WTC11 (cell line): Measurements from ENCODE around the gene FRS2. TPM values are rescaled to one million over a fixed set of nuclear protein-coding genes. Genes with fewer than 3 reads are reported as not detected.

ENCODE experiments used
- ATAC-seq: fragments of 200-7000 bp; cut with Tn5 transposase; 2 replicates; pipeline ENCODE4 v1.10.0; 2021; ENCODE audit warnings: mild to moderate bottlenecking, moderate library complexity
- CTCF ChIA-PET: fragments of 300-600 bp; sonication (Branson Sonifier 250); formaldehyde crosslinking; loops from one replicate; lab custom pipeline; 2021; ENCODE audit warnings: antibody characterized with exemption; lab: Charles Lee
- POLR2A ChIA-PET: fragments of 350-600 bp; sonication (Branson Sonifier 250); formaldehyde crosslinking; loops from one replicate; lab custom pipeline; 2021; ENCODE audit warnings: antibody characterized with exemption; lab: Charles Lee
- DNase-seq: peaks from one replicate; pipeline ENCODE4 v3.0.0; 2021; ENCODE audit warnings: low spot score
- H3K27ac Mint-ChIP-seq: 2 replicates; pipeline ENCODE4 v1.8.0; 2021; ENCODE audit warnings: mixed read lengths
- H3K27me3 Mint-ChIP-seq: 2 replicates; pipeline ENCODE4 v1.8.0; 2021; ENCODE audit warnings: low read depth, mild to moderate bottlenecking, moderate library complexity, mixed read lengths
- H3K36me3 Mint-ChIP-seq: 2 replicates; pipeline ENCODE4 v1.8.0; 2021; ENCODE audit warnings: mixed read lengths
- H3K4me1 Mint-ChIP-seq: 2 replicates; pipeline ENCODE4 v1.8.0; 2022; ENCODE audit warnings: mixed read lengths
- H3K4me3 Mint-ChIP-seq: 2 replicates; pipeline ENCODE4 v1.8.0; 2021; ENCODE audit warnings: mild to moderate bottlenecking, moderate library complexity, mixed read lengths
- H3K9me3 Mint-ChIP-seq: 2 replicates; pipeline ENCODE4 v1.8.0; 2021; ENCODE audit warnings: mixed read lengths
- ATF1 ChIP-seq: sonication (generic); formaldehyde crosslinking; IDR thresholded peaks from 2 replicates; pipeline ENCODE4 v1.8.1; 2023; ENCODE audit warnings: mild to moderate bottlenecking, moderate library complexity, missing genetic modification reagents
- CREB1 ChIP-seq: sonication (generic); formaldehyde crosslinking; IDR thresholded peaks from 2 replicates; pipeline ENCODE4 v1.8.0; 2023; ENCODE audit warnings: mild to moderate bottlenecking, missing genetic modification reagents
- CREM ChIP-seq: sonication (generic); formaldehyde crosslinking; IDR thresholded peaks from 2 replicates; pipeline ENCODE4 v1.8.1; 2022; ENCODE audit warnings: mild to moderate bottlenecking, missing genetic modification reagents, moderate library complexity
- ETV6 ChIP-seq: sonication (generic); formaldehyde crosslinking; IDR thresholded peaks from 2 replicates; pipeline ENCODE4 v1.8.1; 2022; ENCODE audit warnings: mild to moderate bottlenecking, missing genetic modification reagents
- FOXK1 ChIP-seq: sonication (generic); formaldehyde crosslinking; IDR thresholded peaks from 2 replicates; pipeline ENCODE4 v1.8.0; 2022; ENCODE audit warnings: mild to moderate bottlenecking, moderate library complexity, missing genetic modification reagents
- FOXP4 ChIP-seq: sonication (generic); formaldehyde crosslinking; IDR thresholded peaks from 2 replicates; pipeline ENCODE4 v1.8.0; 2022; ENCODE audit warnings: mild to moderate bottlenecking, missing genetic modification reagents
- GRHL2 ChIP-seq: fragments of 250-450 bp; sonication (Bioruptor Pico); IDR thresholded peaks from 2 replicates; pipeline ENCODE4 v1.8.0; 2022; ENCODE audit warnings: mild to moderate bottlenecking, moderate library complexity; ENCODE audit not compliant: insufficient replicate concordance, severe bottlenecking
- IRF2 ChIP-seq: sonication (generic); formaldehyde crosslinking; IDR thresholded peaks from 2 replicates; pipeline ENCODE4 v1.8.0; 2022; ENCODE audit warnings: low read depth, missing genetic modification reagents, borderline replicate concordance
- NFE2L1 ChIP-seq: sonication (generic); formaldehyde crosslinking; IDR thresholded peaks from 2 replicates; pipeline ENCODE4 v1.8.1; 2023; ENCODE audit warnings: missing genetic modification reagents
- NR3C1 ChIP-seq: sonication (generic); formaldehyde crosslinking; conservative IDR thresholded peaks from 2 replicates; pipeline ENCODE4 v1.8.1; 2023; ENCODE audit warnings: low read depth, mild to moderate bottlenecking, missing genetic modification reagents
- OVOL2 ChIP-seq: fragments of 250-450 bp; sonication (Bioruptor Pico); IDR thresholded peaks from 2 replicates; pipeline ENCODE4 v1.9.0; 2021; ENCODE audit warnings: mild to moderate bottlenecking, borderline replicate concordance
- PREB ChIP-seq: sonication (generic); formaldehyde crosslinking; IDR thresholded peaks from 2 replicates; pipeline ENCODE4 v1.8.1; 2022; ENCODE audit warnings: mild to moderate bottlenecking, missing genetic modification reagents, moderate library complexity, borderline replicate concordance
- PRRX2 ChIP-seq: fragments of 250-450 bp; sonication (Bioruptor Pico); IDR thresholded peaks from 2 replicates; pipeline ENCODE4 v1.8.0; 2021; ENCODE audit warnings: mild to moderate bottlenecking
- SP1 ChIP-seq: sonication (generic); formaldehyde crosslinking; conservative IDR thresholded peaks from 2 replicates; pipeline ENCODE4 v1.8.1; 2022; ENCODE audit warnings: missing genetic modification reagents
- ZBTB21 ChIP-seq: sonication (generic); formaldehyde crosslinking; IDR thresholded peaks from 2 replicates; pipeline ENCODE4 v1.8.1; 2023; ENCODE audit warnings: mild to moderate bottlenecking, missing genetic modification reagents, borderline replicate concordance
- ZNF121 ChIP-seq: sonication (generic); formaldehyde crosslinking; IDR thresholded peaks from 2 replicates; pipeline ENCODE4 v1.8.0; 2023; ENCODE audit warnings: missing genetic modification reagents
- ZNF671 ChIP-seq: fragments of 250-450 bp; sonication (Bioruptor Pico); IDR thresholded peaks from 2 replicates; pipeline ENCODE4 v1.8.0; 2021; ENCODE audit warnings: mild to moderate bottlenecking
- total RNA-seq: library from RNA; stranded (reverse); gene quantifications from 3 replicates; pipeline ENCODE4 v1.2.3, GENCODE V29; 2021
- TF ChIP-seq, protein P1 (sequence below): sonication (generic); formaldehyde crosslinking; IDR thresholded peaks from 2 replicates; pipeline ENCODE4 v1.8.1; 2023; ENCODE audit warnings: mild to moderate bottlenecking, moderate library complexity, missing genetic modification reagents
- TF ChIP-seq, protein P2 (sequence below): sonication (generic); formaldehyde crosslinking; IDR thresholded peaks from 2 replicates; pipeline ENCODE4 v1.8.1; 2023; ENCODE audit warnings: mild to moderate bottlenecking, missing genetic modification reagents, moderate library complexity
- TF ChIP-seq, protein P3 (sequence below): sonication (generic); formaldehyde crosslinking; IDR thresholded peaks from 2 replicates; pipeline ENCODE4 v1.8.1; 2023; ENCODE audit warnings: mild to moderate bottlenecking, missing genetic modification reagents, moderate library complexity

FRS2 gene
- total RNA-seq, 1 experiment from 2014 or later = 26.1 TPM

DNA sequence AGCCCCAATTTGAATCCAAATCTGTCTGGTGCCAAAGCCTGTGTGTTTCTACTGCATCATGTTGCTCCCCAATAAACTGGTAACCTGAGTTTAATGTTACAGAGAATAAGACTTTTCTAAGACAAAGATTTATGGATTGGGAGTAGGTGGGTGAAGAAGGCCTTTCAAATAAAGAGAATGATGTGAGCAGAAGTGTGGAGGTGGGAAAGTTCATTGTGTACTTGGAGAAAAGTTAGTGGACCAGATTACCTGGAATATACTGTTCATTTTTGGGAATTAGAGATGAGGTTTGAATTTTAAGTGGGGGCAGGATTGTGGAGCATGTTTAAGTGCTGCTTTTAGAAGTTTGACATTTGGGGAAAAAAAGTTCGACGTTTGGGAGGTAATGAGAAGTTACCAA is 3.1 kb downstream of the FRS2 start:
- Mint-ChIP-seq H3K4me1 (peaks cover 63% of the 10 kb centered on the region), H3K27me3 (no peaks in the 10 kb centered on the region)
- CTCF ChIA-PET = no interaction called here
- no peak for ATAC-seq
- TF ChIP-seq, protein P1, sequence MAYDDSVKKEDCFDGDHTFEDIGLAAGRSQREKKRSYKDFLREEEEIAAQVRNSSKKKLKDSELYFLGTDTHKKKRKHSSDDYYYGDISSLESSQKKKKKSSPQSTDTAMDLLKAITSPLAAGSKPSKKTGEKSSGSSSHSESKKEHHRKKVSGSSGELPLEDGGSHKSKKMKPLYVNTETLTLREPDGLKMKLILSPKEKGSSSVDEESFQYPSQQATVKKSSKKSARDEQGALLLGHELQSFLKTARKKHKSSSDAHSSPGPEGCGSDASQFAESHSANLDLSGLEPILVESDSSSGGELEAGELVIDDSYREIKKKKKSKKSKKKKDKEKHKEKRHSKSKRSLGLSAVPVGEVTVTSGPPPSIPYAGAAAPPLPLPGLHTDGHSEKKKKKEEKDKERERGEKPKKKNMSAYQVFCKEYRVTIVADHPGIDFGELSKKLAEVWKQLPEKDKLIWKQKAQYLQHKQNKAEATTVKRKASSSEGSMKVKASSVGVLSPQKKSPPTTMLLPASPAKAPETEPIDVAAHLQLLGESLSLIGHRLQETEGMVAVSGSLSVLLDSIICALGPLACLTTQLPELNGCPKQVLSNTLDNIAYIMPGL (CRISPR knock-in tag) = no peak
- TF ChIP-seq, protein P2, sequence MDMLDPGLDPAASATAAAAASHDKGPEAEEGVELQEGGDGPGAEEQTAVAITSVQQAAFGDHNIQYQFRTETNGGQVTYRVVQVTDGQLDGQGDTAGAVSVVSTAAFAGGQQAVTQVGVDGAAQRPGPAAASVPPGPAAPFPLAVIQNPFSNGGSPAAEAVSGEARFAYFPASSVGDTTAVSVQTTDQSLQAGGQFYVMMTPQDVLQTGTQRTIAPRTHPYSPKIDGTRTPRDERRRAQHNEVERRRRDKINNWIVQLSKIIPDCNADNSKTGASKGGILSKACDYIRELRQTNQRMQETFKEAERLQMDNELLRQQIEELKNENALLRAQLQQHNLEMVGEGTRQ (CRISPR knock-in tag) = no peak
- TF ChIP-seq NFE2L1 (CRISPR knock-in tag) = no peak
- TF ChIP-seq PREB = no peak
- no peak for TF ChIP-seq FOXP4 (CRISPR knock-in tag)
- TF ChIP-seq SP1 (CRISPR knock-in tag) = no peak
- no peak for TF ChIP-seq ZNF121
- no peak for TF ChIP-seq ZBTB21
- TF ChIP-seq NR3C1 (CRISPR knock-in tag) = no peak
- TF ChIP-seq OVOL2 (CRISPR knock-in tag) = no peak
- no peak for TF ChIP-seq ZNF671 (CRISPR knock-in tag)
- TF ChIP-seq PRRX2 (CRISPR knock-in tag) = no peak
- no peak for TF ChIP-seq IRF2 (CRISPR knock-in tag)
- TF ChIP-seq CREM (CRISPR knock-in tag) = no peak
- TF ChIP-seq, protein P3, sequence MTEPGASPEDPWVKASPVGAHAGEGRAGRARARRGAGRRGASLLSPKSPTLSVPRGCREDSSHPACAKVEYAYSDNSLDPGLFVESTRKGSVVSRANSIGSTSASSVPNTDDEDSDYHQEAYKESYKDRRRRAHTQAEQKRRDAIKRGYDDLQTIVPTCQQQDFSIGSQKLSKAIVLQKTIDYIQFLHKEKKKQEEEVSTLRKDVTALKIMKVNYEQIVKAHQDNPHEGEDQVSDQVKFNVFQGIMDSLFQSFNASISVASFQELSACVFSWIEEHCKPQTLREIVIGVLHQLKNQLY = no peak
- TF ChIP-seq GRHL2 (CRISPR knock-in tag) = no peak
- TF ChIP-seq FOXK1 (CRISPR knock-in tag) = no peak
- TF ChIP-seq ATF1 (CRISPR knock-in tag) = no peak
- TF ChIP-seq CREB1 (CRISPR knock-in tag) = no peak
- TF ChIP-seq, all 79 proteins: peak for 0
- Mint-ChIP-seq H3K27ac (peak overlapping the region; percentile 30), H3K36me3 (no peaks in the 10 kb centered on the region), H3K9me3 (no peaks in the 10 kb centered on the region), H3K4me3 (no peak overlapping the region; the same call in 1 of the 2 replicates)
- no peak for DNase-seq
- POLR2A ChIA-PET = no interaction called here

GRCh38 chr12:69474456-69474855 is 4.3 kb downstream of the FRS2 start:
- Mint-ChIP-seq H3K4me3 (no peak overlapping the region), H3K27ac (peak overlapping the region; percentile 28), H3K36me3 (no peaks in the 10 kb centered on the region), H3K27me3 (no peaks in the 10 kb centered on the region), H3K4me1 (peaks cover 54% of the 10 kb centered on the region), H3K9me3 (no peaks in the 10 kb centered on the region)
- TF ChIP-seq ETV6 (CRISPR knock-in tag) = no peak
- DNase-seq = no peak
- ChIA-PET CTCF (interaction anchor here (1.1 kb wide), 1 partner anchor 117 kb away, joined by 5 read pairs; no protein-coding TSS in a partner anchor), POLR2A (no interaction called here)
- no peak for ATAC-seq
